Stimulated activated CD8-positive, alpha-beta memory T cell treated with anti-CD3 and anti-CD28 coated beads, Interleukin-15, amount 100 ng/mL, for 24 hours (primary cell): ENCODE data around the gene CEMP1.

Source experiments
- DNase-seq: peaks from one replicate; pipeline ENCODE4 v3.0.0-alpha.2; 2020; ENCODE audit warnings: low read depth

Gene CEMP1

DNA sequence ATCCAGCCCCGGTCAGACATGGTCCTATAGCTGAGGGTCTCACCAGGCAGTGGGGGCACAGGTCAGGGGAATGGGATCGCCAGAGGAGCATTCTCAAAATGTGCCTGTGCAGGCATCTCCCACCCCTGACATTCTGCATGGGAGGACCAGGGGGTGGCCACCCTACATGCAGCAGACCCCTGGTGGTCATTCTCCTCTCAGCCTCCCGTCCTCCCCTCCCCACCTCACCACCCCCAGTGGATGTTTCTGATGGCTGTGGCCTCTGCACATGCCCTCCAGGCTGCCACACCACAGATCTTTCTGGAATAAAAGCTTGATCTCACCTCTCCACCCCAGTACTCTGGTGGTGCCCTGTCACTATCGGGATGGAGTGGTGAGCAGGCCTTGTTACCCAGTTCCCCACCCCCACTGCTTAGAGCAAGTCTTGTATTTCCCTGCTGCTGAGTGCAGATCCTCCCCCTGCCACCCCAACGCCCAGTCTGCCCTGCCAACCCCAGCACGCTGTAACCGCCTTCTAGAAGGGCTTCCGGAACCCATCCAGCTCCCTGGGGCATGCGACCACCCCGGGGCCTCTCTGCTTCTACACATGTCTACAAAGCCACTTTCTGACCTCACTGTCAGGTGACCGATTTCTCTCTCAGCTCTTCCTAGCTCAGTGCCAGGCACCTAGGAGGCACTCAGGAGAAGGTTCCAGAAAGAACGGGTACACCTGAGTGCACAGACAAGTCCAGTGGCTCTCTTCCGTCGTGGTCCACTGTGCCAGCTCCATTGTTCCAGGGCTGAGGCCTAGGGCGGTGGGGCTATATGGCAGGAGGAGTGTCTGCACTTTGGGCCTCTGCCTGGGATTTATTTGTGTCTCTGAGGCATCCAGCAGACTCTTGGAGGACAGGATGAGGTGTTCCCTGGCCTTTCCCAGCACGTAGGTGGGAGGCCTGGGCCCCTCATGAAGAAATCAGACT lies 47.0 kb downstream of the CEMP1 start:
- DNase-seq, result no peak

DNA sequence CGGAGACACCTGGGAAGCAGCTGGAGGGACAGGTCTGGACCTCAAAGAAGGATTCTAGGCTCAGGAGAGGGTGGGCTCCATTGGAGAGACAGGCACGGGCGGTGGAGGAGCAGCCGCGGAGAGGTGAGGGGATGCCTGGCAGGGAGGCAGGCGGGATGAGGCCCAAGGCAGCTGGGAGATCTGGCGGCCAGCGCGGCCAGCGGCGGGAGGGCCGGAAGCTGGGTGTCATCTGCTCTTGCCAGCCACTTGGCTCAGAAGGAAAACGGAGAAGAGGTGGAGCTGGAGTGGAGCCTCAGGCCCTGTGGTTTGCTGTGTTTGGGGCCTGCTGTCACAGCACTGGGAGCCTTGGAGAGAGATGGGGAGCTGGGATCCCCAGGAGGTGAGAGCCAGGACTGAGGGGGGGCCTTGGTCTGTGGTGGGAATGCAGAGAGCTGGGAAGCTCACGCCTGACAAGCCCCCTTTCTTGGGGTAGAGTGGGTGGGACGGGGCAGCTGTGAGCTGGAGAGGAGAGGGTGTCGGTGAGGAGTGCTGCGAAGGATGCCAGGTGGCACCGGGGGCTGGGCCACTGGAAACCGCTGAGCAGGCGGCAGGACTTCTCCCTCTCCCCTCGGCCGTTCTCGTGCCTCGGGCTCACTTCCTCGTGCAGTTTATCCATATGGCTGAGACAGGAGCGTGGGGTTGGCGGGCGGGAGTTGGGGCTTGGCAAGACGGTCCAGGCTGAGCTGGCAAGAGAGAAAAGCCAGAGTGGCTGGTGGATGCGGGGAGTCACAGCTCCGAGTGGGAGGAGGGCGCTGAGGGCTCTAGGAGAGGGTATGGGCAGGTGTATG lies 48.3 kb downstream of the CEMP1 start:
- DNase-seq, result no peak

DNA sequence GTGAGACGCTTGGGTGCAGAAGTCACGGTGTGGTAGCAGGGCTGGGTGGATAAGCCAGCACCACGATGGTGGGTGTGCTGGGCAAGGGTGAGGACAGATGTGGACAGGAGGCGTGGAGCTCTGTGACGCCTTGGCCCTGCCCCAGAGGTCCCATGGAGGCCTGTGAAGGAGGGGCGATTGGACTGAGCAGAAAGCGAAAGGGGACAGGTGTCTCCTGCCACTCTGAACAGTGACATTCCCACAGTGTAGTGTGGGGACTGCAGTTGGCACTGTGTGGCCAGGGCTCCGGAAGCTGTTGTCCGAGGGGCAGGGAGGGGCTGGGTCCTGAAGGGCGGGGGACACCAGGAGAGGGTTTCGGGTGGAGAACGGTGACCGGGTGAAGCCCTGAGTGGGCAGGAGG lies 49.0 kb downstream of the CEMP1 start:
- DNase-seq, result no peak

DNA sequence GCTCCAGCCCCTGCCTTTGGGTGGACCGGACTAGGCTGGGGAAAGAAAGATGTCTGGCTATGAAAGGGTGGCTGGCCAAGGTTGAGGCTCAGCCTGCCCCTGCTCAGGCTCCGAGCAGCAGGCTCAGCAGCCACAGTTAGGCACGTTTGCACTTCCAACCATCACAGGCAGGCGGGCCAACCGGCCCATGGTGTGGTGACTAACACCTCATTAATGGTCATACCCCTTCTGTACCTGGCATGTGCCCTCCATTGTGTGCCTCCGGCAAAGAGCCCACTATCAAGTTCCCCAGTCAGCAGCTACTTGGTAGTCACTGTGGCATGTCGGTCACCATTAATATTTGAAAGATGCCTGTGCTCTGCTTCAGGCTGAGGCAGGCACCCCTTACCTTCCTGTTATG lies 49.5 kb downstream of the CEMP1 start:
- no peak for DNase-seq

DNA sequence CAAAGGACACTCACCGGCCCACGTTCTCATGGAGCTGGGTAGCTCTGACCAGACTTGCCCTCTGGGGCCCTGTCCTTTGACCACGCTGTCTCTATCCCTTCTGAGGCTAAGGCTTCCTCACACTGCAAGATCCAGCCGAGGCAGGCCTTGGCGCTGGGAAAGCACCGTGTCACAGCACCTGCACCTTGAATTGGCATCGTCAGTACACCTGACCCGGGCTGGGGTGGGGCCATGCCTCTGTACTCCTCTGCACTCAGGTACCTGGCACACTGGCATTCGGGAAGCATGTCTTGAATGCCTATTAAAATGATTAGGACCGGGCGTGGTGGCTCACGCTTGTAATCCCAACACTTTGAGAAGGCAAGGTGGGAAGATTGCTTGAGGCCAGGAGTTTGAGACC lies 50.3 kb downstream of the CEMP1 start:
- no peak for DNase-seq
